GM12878 (cell line): ENCODE results near the gene CLIP2. TPM values are rescaled to one million over a fixed set of nuclear protein-coding genes. Genes with fewer than 3 reads are reported as not detected.
A peak's percentile ranks its signal among the peaks of the same experiment; 100 is the strongest.

Experiments used
- ATAC-seq: fragments of 200-7000 bp; cut with Tn5 transposase; 3 replicates; pipeline ENCODE4 v1.9.1; 2020; ENCODE audit warnings: mild to moderate bottlenecking, moderate library complexity
- BruUV-seq: library from RNA; stranded (reverse); fragments of 400-500 nt; replicated peaks from 2 replicates; lab custom pipeline; 2021; lab: Mats Ljungman, UMichigan
- CTCF ChIA-PET: fragments of 300-600 bp; sonication (Branson Sonifier 250); formaldehyde crosslinking; extraction: SDS; loops from one replicate; lab custom pipeline; 2021; ENCODE audit warnings: inconsistent platforms; lab: Yijun Ruan, JAX
- POLR2A ChIA-PET: fragments of 350-600 bp; formaldehyde crosslinking; extraction: SDS; loops from one replicate; lab custom pipeline; 2021; ENCODE audit warnings: inconsistent platforms; lab: Charles Lee
- RAD21 ChIA-PET: fragments of 300-600 bp; sonication (Branson Sonifier 250); formaldehyde crosslinking; loops from one replicate; lab custom pipeline; 2023; ENCODE audit warnings: antibody characterized with exemption; ENCODE audit not compliant: unreplicated experiment; lab: Charles Lee
- SMC1A ChIA-PET: fragments of 300-600 bp; sonication (Branson Sonifier 250); formaldehyde crosslinking; loops from one replicate; lab custom pipeline; 2023; ENCODE audit not compliant: unreplicated experiment, uncharacterized antibody; lab: Charles Lee
- DNase-seq: peaks from one replicate; pipeline ENCODE4 v3.0.0-alpha.2; 2011; ENCODE audit warnings: low read depth, low spot score
- FAIRE-seq: peaks from 3 replicates; lab custom pipeline; 2011; peaks lifted over from hg19 to GRCh38; lab: Jason Lieb, UNC
- H2AFZ ChIP-seq: 2 replicates; pipeline ENCODE4 v1.6.0; 2011; ENCODE audit warnings: low read depth, low read length, control low read depth; ENCODE audit not compliant: control insufficient read depth
- H3K27ac ChIP-seq: 2 replicates; pipeline ENCODE4 v1.5.1; 2011; ENCODE audit warnings: control low read depth; ENCODE audit not compliant: control insufficient read depth, insufficient read depth
- H3K27me3 ChIP-seq, 2 experiments: replicated peaks in 1 of 2; 2 replicates each; pipeline versions ENCODE4 v1.6.0 to v1.6.1; 2011; ENCODE audit warnings: low read length in 1 of 2; ENCODE audit not compliant: control insufficient read depth in 2 of 2, insufficient read depth in 2 of 2
- H3K36me3 ChIP-seq, 2 experiments: 2 replicates each; pipeline ENCODE4 v1.5.1; 2011; ENCODE audit warnings: low read length in 1 of 2; ENCODE audit not compliant: control insufficient read depth in 2 of 2, insufficient read depth in 2 of 2
- H3K4me1 ChIP-seq: 2 replicates; pipeline ENCODE4 v1.6.1; 2011; ENCODE audit warnings: mild to moderate bottlenecking, low read length, moderate library complexity, mixed read lengths; ENCODE audit not compliant: control insufficient read depth, insufficient read depth
- H3K4me2 ChIP-seq: 2 replicates; pipeline ENCODE4 v1.6.0; 2011; ENCODE audit warnings: control low read depth; ENCODE audit not compliant: control insufficient read depth, insufficient read depth
- H3K4me3 ChIP-seq: fragments of 200-600 bp; sonication (generic); 2 replicates; pipeline ENCODE4 v1.5.1; 2016
- H3K79me2 ChIP-seq: 2 replicates; pipeline ENCODE4 v1.6.0; 2011; ENCODE audit warnings: low read length; ENCODE audit not compliant: control insufficient read depth, insufficient read depth
- H3K9ac ChIP-seq: 2 replicates; pipeline ENCODE4 v1.8.0; 2011; ENCODE audit warnings: low read length, control low read depth, mixed read lengths; ENCODE audit not compliant: control insufficient read depth, insufficient read depth
- H3K9me3 ChIP-seq: replicated peaks from 3 replicates; pipeline ENCODE4 v1.5.1; 2011; ENCODE audit warnings: mild to moderate bottlenecking, low read length; ENCODE audit not compliant: control insufficient read depth, insufficient read depth
- H4K20me1 ChIP-seq: 2 replicates; pipeline ENCODE4 v1.6.0; 2011; ENCODE audit not compliant: control insufficient read depth, insufficient read depth
- EZH2 ChIP-seq: IDR thresholded peaks from 2 replicates; pipeline ENCODE4 v1.6.1; 2012; ENCODE audit warnings: low read depth, mild to moderate bottlenecking, control low read depth, inconsistent platforms, low read length, borderline replicate concordance; ENCODE audit not compliant: control insufficient read depth
- RBBP5 ChIP-seq: fragments of 200-600 bp; sonication (generic); conservative IDR thresholded peaks from 2 replicates; pipeline ENCODE4 v1.6.1; 2016
- WGBS: methylation state at CpG from one replicate; pipeline ENCODE4 v1.1.6; 2016; ENCODE audit warnings: low lambda C conversion rate; ENCODE audit not compliant: insufficient replicate concordance, insufficient coverage; ENCODE audit errors: missing lambda C conversion rate; 5-methylcytosine and 5-hydroxymethylcytosine counted together
- in situ Hi-C: fragments of 300-500 bp; cut with MboI; formaldehyde crosslinking; loops from 9 replicates; pipeline ENCODE4 v1.14.3; 2018; ENCODE audit warnings: mixed read lengths
- intact Hi-C: fragments of 100-400 bp; cut with micrococcal nuclease; formaldehyde crosslinking; loops from one replicate; pipeline ENCODE4 v1.14.2; 2022; ENCODE audit not compliant: unreplicated experiment
- polyA plus RNA-seq, 11 experiments: library from polyadenylated mRNA; depleted of rRNA in 4 of 11; unstranded in 6 of 11; stranded (reverse) in 5 of 11; fragments of >200 nt; fragmentation: Nextera tagmentation in 4 of 11; fragmentation: Illumina TruSeq in 1 of 11; extraction: Ambion mirVana in 4 of 11; extraction: Trizol in 1 of 11; gene quantifications; 1 replicate in 1 of 11; 2 replicates in 10 of 11; pipeline versions ENCODE4 v1.2.1 to v1.2.3, GENCODE V29; 2011 to 2016; ENCODE audit warnings: inconsistent platforms in 2 of 11, missing spikeins in 2 of 11, low read depth in 1 of 11
- total RNA-seq, 4 experiments: library from RNA; depleted of rRNA in 3 of 4; stranded (reverse); fragments of >200 nt in 3 of 4; fragmentation: Illumina TruSeq in 1 of 4; extraction: Trizol in 1 of 4; gene quantifications; 2 replicates each; pipeline versions ENCODE4 v1.2.1 to v1.2.3, GENCODE V29; 2013 to 2021
- TF ChIP-seq, protein P1 (sequence below): IDR thresholded peaks from 2 replicates; pipeline ENCODE4 v1.6.1; 2012; ENCODE audit warnings: mild to moderate bottlenecking, low read depth, low read length

Gene CLIP2
- total and polyA plus RNA-seq, 10 of the 15 experiments (the other 5 are each of a cell fraction or from before 2014, with no cell fraction given), result 0.26 to 56.3 (median 21.0) TPM

DNA sequence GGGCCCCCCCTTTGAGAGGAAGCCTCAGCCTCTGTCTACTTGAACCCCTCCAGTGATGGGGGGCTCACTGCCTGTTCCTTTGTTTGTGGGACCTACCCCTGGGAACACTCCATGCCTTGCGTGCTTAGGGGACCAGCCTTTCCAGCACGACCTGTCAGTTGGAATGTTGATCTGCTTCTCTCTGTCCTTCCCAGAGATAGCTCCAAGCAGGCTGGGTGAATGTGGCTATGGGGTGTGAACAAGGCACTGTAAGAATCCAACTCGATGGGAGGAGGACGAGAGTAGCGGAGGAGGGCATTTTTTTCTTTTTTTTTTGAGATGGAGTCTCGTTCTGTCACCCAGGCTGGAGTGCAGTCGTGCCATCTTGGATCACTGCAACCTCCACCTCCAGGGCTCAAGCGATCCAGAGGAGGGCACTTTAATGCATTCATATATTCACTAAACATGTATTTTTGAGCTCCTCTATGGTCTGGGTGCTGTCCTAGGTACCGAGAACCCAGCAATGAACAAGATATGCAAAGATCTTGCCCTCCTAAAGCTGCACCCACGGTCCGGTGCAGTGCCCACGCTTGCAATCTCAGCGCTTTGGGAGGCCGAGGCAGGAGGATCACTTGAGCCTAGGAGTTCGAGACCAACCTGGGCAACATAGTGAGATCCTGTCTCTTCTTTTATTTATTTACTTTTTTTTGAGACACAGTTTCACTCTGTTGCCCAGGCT lies 8.5 kb downstream of the CLIP2 start:
- H3K9ac ChIP-seq, result no peak overlapping the region
- H3K27me3 ChIP-seq, result no peaks in the 10 kb centered on the region
- no peak overlapping the region for H3K4me2 ChIP-seq
- ChIA-PET POLR2A (interaction anchor here (0.7 kb wide), 1 partner anchor 40 kb away, joined by 3 read pairs; no protein-coding TSS in a partner anchor), SMC1A (interaction anchor here (0.6 to 0.9 kb wide), 2 partner anchors 19 to 23 kb away, joined by 3 to 4 read pairs; no protein-coding TSS in a partner anchor), CTCF (interaction anchor here (0.8 to 1.1 kb wide), 2 partner anchors 91 to 103 kb away, joined by 3 to 8 read pairs; no protein-coding TSS in a partner anchor), RAD21 (no interaction called here)
- peaks cover 70% of the 10 kb centered on the region for H3K79me2 ChIP-seq
- in situ Hi-C loops, result no loop called here
- 87% methylated on average over 15 of the region's 15 CpGs for WGBS
- DNase-seq (no peak), FAIRE-seq (no peak), ATAC-seq (no peak)
- H3K9me3 ChIP-seq, result no peaks in the 10 kb centered on the region; the same call in 2 of the 3 replicates
- intact Hi-C loops, result no loop called here
- peaks cover 0 to 11% of the 10 kb centered on the region in 2 experiments; a peak in 2 of 4 replicates for H3K36me3 ChIP-seq
- H3K4me1 ChIP-seq, result peaks cover 13% of the 10 kb centered on the region
- no TSS peak for BruUV-seq
- H3K4me3 ChIP-seq, result no peak overlapping the region
- H2AFZ ChIP-seq, result no peak overlapping the region
- TF ChIP-seq RBBP5, result no peak
- TF ChIP-seq, protein P1, sequence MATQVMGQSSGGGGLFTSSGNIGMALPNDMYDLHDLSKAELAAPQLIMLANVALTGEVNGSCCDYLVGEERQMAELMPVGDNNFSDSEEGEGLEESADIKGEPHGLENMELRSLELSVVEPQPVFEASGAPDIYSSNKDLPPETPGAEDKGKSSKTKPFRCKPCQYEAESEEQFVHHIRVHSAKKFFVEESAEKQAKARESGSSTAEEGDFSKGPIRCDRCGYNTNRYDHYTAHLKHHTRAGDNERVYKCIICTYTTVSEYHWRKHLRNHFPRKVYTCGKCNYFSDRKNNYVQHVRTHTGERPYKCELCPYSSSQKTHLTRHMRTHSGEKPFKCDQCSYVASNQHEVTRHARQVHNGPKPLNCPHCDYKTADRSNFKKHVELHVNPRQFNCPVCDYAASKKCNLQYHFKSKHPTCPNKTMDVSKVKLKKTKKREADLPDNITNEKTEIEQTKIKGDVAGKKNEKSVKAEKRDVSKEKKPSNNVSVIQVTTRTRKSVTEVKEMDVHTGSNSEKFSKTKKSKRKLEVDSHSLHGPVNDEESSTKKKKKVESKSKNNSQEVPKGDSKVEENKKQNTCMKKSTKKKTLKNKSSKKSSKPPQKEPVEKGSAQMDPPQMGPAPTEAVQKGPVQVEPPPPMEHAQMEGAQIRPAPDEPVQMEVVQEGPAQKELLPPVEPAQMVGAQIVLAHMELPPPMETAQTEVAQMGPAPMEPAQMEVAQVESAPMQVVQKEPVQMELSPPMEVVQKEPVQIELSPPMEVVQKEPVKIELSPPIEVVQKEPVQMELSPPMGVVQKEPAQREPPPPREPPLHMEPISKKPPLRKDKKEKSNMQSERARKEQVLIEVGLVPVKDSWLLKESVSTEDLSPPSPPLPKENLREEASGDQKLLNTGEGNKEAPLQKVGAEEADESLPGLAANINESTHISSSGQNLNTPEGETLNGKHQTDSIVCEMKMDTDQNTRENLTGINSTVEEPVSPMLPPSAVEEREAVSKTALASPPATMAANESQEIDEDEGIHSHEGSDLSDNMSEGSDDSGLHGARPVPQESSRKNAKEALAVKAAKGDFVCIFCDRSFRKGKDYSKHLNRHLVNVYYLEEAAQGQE, result peak; percentile 78
- no peak for TF ChIP-seq EZH2
- H3K27ac ChIP-seq, result no peak overlapping the region
- no peaks in the 10 kb centered on the region for H4K20me1 ChIP-seq
